ENCODE data around the gene HES5.

Gene HES5

GRCh38 chr1:2496087-2496622 is 33.9 kb downstream of the HES5 start:
- Histone ChIP-seq H3K27ac (ENCODE audit: low read depth, low read length) (no peak overlapping the region), H4K20me1 (ENCODE audit: control insufficient read depth, insufficient read depth, low read depth, low read length) (no peaks in the 10 kb centered on the region), H3K4me2 (ENCODE audit: low read length) (peak overlapping the region; percentile 60), H3K27me3 (ENCODE audit: control insufficient read depth, low read length) (no peaks in the 10 kb centered on the region), H3K9me2 (replicated peaks; ENCODE audit: control insufficient read depth, low read length) (no peaks in the 10 kb centered on the region), H3K4me3 (ENCODE audit: low read length) (peak overlapping the region; percentile 14; the same call in 1 of the 2 replicates), H3K4me1 (ENCODE audit: control insufficient read depth, low read length) (peaks cover 56% of the 10 kb centered on the region), H3K36me3 (ENCODE audit: control insufficient read depth, low read length) (no peaks in the 10 kb centered on the region), H3F3A (ENCODE audit: control insufficient read depth, insufficient read depth) (no peaks in the 10 kb centered on the region), H3K79me2 (ENCODE audit: control insufficient read depth, low read length) (no peaks in the 10 kb centered on the region), H3K9me3 (ENCODE audit: control insufficient read depth, insufficient read depth, low read length) (no peaks in the 10 kb centered on the region)
- TF ChIP-seq EZH2phosphoT487 (IDR thresholded peaks at IDR 0.05; ENCODE audit: borderline replicate concordance, low read length) = no peak
- TF ChIP-seq, protein P1, sequence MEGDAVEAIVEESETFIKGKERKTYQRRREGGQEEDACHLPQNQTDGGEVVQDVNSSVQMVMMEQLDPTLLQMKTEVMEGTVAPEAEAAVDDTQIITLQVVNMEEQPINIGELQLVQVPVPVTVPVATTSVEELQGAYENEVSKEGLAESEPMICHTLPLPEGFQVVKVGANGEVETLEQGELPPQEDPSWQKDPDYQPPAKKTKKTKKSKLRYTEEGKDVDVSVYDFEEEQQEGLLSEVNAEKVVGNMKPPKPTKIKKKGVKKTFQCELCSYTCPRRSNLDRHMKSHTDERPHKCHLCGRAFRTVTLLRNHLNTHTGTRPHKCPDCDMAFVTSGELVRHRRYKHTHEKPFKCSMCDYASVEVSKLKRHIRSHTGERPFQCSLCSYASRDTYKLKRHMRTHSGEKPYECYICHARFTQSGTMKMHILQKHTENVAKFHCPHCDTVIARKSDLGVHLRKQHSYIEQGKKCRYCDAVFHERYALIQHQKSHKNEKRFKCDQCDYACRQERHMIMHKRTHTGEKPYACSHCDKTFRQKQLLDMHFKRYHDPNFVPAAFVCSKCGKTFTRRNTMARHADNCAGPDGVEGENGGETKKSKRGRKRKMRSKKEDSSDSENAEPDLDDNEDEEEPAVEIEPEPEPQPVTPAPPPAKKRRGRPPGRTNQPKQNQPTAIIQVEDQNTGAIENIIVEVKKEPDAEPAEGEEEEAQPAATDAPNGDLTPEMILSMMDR (IDR thresholded peaks at IDR 0.05; ENCODE audit: low read depth, low read length, poor library complexity, severe bottlenecking) = no peak

DNA sequence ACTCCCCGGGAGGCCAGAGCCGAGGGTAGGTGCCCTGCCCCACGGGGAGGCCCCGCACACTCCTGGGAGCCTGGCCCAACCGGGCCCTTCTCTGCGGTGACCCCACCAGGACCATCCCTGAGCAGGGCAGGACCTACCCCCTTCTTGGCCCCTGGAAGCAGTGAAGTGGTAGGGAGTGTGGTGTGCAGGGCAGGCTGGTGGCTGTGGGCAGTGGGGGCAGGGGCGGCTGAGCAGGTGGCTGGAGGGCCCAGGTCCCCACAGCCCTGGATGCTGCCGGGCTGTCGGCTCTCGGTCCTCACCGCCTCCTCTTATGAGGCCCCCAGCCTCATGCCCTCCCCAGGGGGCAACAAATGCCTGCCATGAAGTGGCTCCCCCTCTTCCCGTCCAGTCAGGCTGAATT is 34.5 kb downstream of the HES5 start:
- Histone ChIP-seq H3K4me2 (ENCODE audit: low read length) (peak overlapping the region; percentile 60), H4K20me1 (ENCODE audit: control insufficient read depth, insufficient read depth, low read depth, low read length) (no peaks in the 10 kb centered on the region), H3F3A (ENCODE audit: control insufficient read depth, insufficient read depth) (no peaks in the 10 kb centered on the region), H3K79me2 (ENCODE audit: control insufficient read depth, low read length) (no peaks in the 10 kb centered on the region), H3K4me1 (ENCODE audit: control insufficient read depth, low read length) (peaks cover 56% of the 10 kb centered on the region), H3K9me2 (replicated peaks; ENCODE audit: control insufficient read depth, low read length) (no peaks in the 10 kb centered on the region), H3K9me3 (ENCODE audit: control insufficient read depth, insufficient read depth, low read length) (no peaks in the 10 kb centered on the region), H3K27me3 (ENCODE audit: control insufficient read depth, low read length) (no peaks in the 10 kb centered on the region), H3K4me3 (ENCODE audit: low read length) (no peak overlapping the region), H3K27ac (ENCODE audit: low read depth, low read length) (no peak overlapping the region), H3K36me3 (ENCODE audit: control insufficient read depth, low read length) (no peaks in the 10 kb centered on the region)
- TF ChIP-seq, protein P1 (IDR thresholded peaks at IDR 0.05; ENCODE audit: low read depth, low read length, poor library complexity, severe bottlenecking) = no peak
- TF ChIP-seq EZH2phosphoT487 (IDR thresholded peaks at IDR 0.05; ENCODE audit: borderline replicate concordance, low read length) = no peak

DNA sequence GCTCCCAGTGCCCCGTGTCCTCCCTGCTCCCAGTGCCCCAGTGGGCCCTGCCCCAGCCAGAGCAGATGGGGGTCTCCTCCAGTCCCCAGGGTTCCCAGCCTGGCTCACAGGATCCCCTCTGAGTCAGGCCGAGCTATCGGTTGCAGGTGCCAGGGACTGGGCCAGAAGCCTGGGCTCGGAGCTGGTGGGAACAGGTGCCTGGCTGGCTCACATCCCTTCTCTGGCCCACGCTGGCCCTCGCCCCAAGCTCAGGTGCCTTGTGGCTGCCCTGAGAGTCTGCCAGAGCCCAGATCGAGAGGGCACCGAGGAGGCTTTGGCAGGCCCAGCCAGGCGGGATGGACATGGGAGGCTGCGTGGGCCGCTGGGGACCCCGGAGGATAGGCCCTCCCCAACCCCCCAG is 35.0 kb downstream of the HES5 start:
- Histone ChIP-seq H3K4me3 (ENCODE audit: low read length) (no peak overlapping the region), H3K9me3 (ENCODE audit: control insufficient read depth, insufficient read depth, low read length) (no peaks in the 10 kb centered on the region), H3K27ac (ENCODE audit: low read depth, low read length) (no peak overlapping the region), H3K79me2 (ENCODE audit: control insufficient read depth, low read length) (no peaks in the 10 kb centered on the region), H3F3A (ENCODE audit: control insufficient read depth, insufficient read depth) (no peaks in the 10 kb centered on the region), H3K4me1 (ENCODE audit: control insufficient read depth, low read length) (peaks cover 51% of the 10 kb centered on the region), H3K9me2 (replicated peaks; ENCODE audit: control insufficient read depth, low read length) (no peaks in the 10 kb centered on the region), H3K27me3 (ENCODE audit: control insufficient read depth, low read length) (no peaks in the 10 kb centered on the region), H3K4me2 (ENCODE audit: low read length) (no peak overlapping the region), H3K36me3 (ENCODE audit: control insufficient read depth, low read length) (no peaks in the 10 kb centered on the region), H4K20me1 (ENCODE audit: control insufficient read depth, insufficient read depth, low read depth, low read length) (no peaks in the 10 kb centered on the region)
- TF ChIP-seq EZH2phosphoT487 (IDR thresholded peaks at IDR 0.05; ENCODE audit: borderline replicate concordance, low read length) = no peak
- TF ChIP-seq, protein P1 (IDR thresholded peaks at IDR 0.05; ENCODE audit: low read depth, low read length, poor library complexity, severe bottlenecking) = no peak
